ENCODE data around the gene MCF2L.

The MCF2L gene

GRCh38 chr13:113052206-113052605 is 83.2 kb downstream of the MCF2L start:
- Histone ChIP-seq H3K27ac (ENCODE audit: low read depth, low read length) (no peak overlapping the region), H3K9me3 (ENCODE audit: insufficient read depth, low read length) (no peaks in the 10 kb centered on the region), H3K9ac (ENCODE audit: low read length) (no peak overlapping the region), H3K27me3 (ENCODE audit: low read length) (no peaks in the 10 kb centered on the region), H4K20me1 (ENCODE audit: low read depth, low read length) (no peaks in the 10 kb centered on the region), H3K9me2 (replicated peaks; ENCODE audit: insufficient read depth, low read length) (no peaks in the 10 kb centered on the region), H3F3A (ENCODE audit: insufficient read depth) (no peaks in the 10 kb centered on the region), H3K36me3 (ENCODE audit: low read length) (no peaks in the 10 kb centered on the region), H2AFZ (ENCODE audit: low read depth, low read length, severe bottlenecking) (no peak overlapping the region), H3K79me2 (ENCODE audit: insufficient read depth, low read length) (no peaks in the 10 kb centered on the region), H3K4me2 (ENCODE audit: low read depth, low read length, poor library complexity, severe bottlenecking) (no peak overlapping the region), H3K4me3 (ENCODE audit: insufficient read depth, low read length, poor library complexity, severe bottlenecking) (no peak overlapping the region)
- TF ChIP-seq CTCF (IDR thresholded peaks at IDR 0.05; ENCODE audit: insufficient read depth, low read length, poor library complexity, severe bottlenecking) (no peak), EZH2phosphoT487 (conservative IDR thresholded peaks at IDR 0.05; ENCODE audit: low read length) (no peak)

GRCh38 chr13:113052971-113053370 is 84.0 kb downstream of the MCF2L start:
- Histone ChIP-seq H3F3A (ENCODE audit: insufficient read depth) (no peaks in the 10 kb centered on the region), H3K4me3 (ENCODE audit: insufficient read depth, low read length, poor library complexity, severe bottlenecking) (no peak overlapping the region), H3K9me3 (ENCODE audit: insufficient read depth, low read length) (no peaks in the 10 kb centered on the region), H3K79me2 (ENCODE audit: insufficient read depth, low read length) (no peaks in the 10 kb centered on the region), H3K4me2 (ENCODE audit: low read depth, low read length, poor library complexity, severe bottlenecking) (no peak overlapping the region), H3K27ac (ENCODE audit: low read depth, low read length) (no peak overlapping the region), H4K20me1 (ENCODE audit: low read depth, low read length) (no peaks in the 10 kb centered on the region), H3K9ac (ENCODE audit: low read length) (no peak overlapping the region), H3K27me3 (ENCODE audit: low read length) (no peaks in the 10 kb centered on the region), H3K9me2 (replicated peaks; ENCODE audit: insufficient read depth, low read length) (no peaks in the 10 kb centered on the region), H3K36me3 (ENCODE audit: low read length) (no peaks in the 10 kb centered on the region), H2AFZ (ENCODE audit: low read depth, low read length, severe bottlenecking) (no peak overlapping the region)
- TF ChIP-seq CTCF (IDR thresholded peaks at IDR 0.05; ENCODE audit: insufficient read depth, low read length, poor library complexity, severe bottlenecking) (no peak), EZH2phosphoT487 (conservative IDR thresholded peaks at IDR 0.05; ENCODE audit: low read length) (no peak)

- no peak overlapping the region for H3K4me2 ChIP-seq (ENCODE audit: low read depth, low read length, poor library complexity, severe bottlenecking)
- H3K27me3 ChIP-seq (ENCODE audit: low read length), result no peaks in the 10 kb centered on the region
- no peak overlapping the region for H3K4me3 ChIP-seq (ENCODE audit: insufficient read depth, low read length, poor library complexity, severe bottlenecking)
- H3K9ac ChIP-seq (ENCODE audit: low read length), result no peak overlapping the region
- no peak overlapping the region for H2AFZ ChIP-seq (ENCODE audit: low read depth, low read length, severe bottlenecking)
- H3K9me2 ChIP-seq (replicated peaks; ENCODE audit: insufficient read depth, low read length), result no peaks in the 10 kb centered on the region
- no peaks in the 10 kb centered on the region for H4K20me1 ChIP-seq (ENCODE audit: low read depth, low read length)
- no peak overlapping the region for H3K27ac ChIP-seq (ENCODE audit: low read depth, low read length)
- peaks cover 3% of the 10 kb centered on the region; the same call in 1 of the 2 replicates for H3K9me3 ChIP-seq (ENCODE audit: insufficient read depth, low read length)
- H3F3A ChIP-seq (ENCODE audit: insufficient read depth), result no peaks in the 10 kb centered on the region
- no peaks in the 10 kb centered on the region for H3K36me3 ChIP-seq (ENCODE audit: low read length)
- TF ChIP-seq CTCF (IDR thresholded peaks at IDR 0.05; ENCODE audit: insufficient read depth, low read length, poor library complexity, severe bottlenecking), result no peak
- TF ChIP-seq EZH2phosphoT487 (conservative IDR thresholded peaks at IDR 0.05; ENCODE audit: low read length), result no peak
- H3K79me2 ChIP-seq (ENCODE audit: insufficient read depth, low read length), result no peaks in the 10 kb centered on the region
These were observed 84.4 kb downstream of the MCF2L start for GRCh38 chr13:113053376-113053775.
